ENCODE measurements around the gene GRB7. TPM values are rescaled to one million over a fixed set of nuclear protein-coding genes. Genes with fewer than 3 reads are reported as not detected.
"Not testable (repeated sequence)": the region's sequence is repeated elsewhere in the genome, so short reads cannot be mapped to it uniquely, and the experiment has no call there.

Gene GRB7
- total and polyA plus RNA-seq, 2 experiments from 2014 or later: 1.8 to 6.6 TPM

GRCh38 chr17:39757931-39758873 lies 20.5 kb downstream of the GRB7 start:
- TF ChIP-seq CTCF (IDR thresholded peaks at IDR 0.05; ENCODE audit: low read depth, low read length): no peak
- no peak overlapping the region for H3K27ac ChIP-seq
- H3K4me3 ChIP-seq: no peak overlapping the region
- no peaks in the 10 kb centered on the region for H3K27me3 ChIP-seq
- DNase-seq (ENCODE audit: low read depth in 1 of 2, low spot score in 1 of 2): no peak
- H3K36me3 ChIP-seq: no peaks in the 10 kb centered on the region
- no peaks in the 10 kb centered on the region for H3K9me3 ChIP-seq (ENCODE audit: low read depth)
- H3K4me1 ChIP-seq (ENCODE audit: low read depth): peaks cover 13% of the 10 kb centered on the region

DNA sequence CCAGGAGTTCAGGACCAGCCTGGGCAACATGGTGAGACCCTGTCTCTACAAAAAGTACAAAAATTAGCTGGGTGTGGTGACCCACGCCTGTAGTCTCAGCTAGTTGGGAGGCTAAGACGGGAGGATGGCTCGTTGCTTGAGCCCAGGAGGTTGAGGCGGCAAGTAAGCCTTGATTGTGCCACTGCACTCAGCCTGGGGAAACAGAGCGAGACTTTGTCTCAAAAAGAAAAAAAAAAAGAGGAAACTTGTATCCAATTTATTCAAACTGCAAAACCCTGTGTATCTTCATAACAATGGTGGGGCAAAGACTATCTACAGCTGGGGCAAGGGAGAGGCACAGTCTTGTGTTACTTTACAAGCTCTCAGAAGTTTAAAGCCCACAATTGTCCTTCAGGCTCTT lies 21.5 kb downstream of the GRB7 start:
- Histone ChIP-seq H3K9me3 (ENCODE audit: low read depth) (no peaks in the 10 kb centered on the region), H3K36me3 (no peaks in the 10 kb centered on the region), H3K27ac (no peak overlapping the region), H3K4me1 (ENCODE audit: low read depth) (peaks cover 13% of the 10 kb centered on the region), H3K4me3 (no peak overlapping the region), H3K27me3 (no peaks in the 10 kb centered on the region)
- DNase-seq (ENCODE audit: low read depth in 1 of 2, low spot score in 1 of 2): no peak
- no peak for TF ChIP-seq CTCF (IDR thresholded peaks at IDR 0.05; ENCODE audit: low read depth, low read length)

GRCh38 chr17:39761861-39762496 lies 24.2 kb downstream of the GRB7 start:
- Histone ChIP-seq H3K36me3 (no peaks in the 10 kb centered on the region), H3K9me3 (ENCODE audit: low read depth) (no peaks in the 10 kb centered on the region), H3K27ac (no peak overlapping the region), H3K4me3 (no peak overlapping the region), H3K27me3 (no peaks in the 10 kb centered on the region), H3K4me1 (ENCODE audit: low read depth) (peaks cover 3% of the 10 kb centered on the region)
- no peak for TF ChIP-seq CTCF (IDR thresholded peaks at IDR 0.05; ENCODE audit: low read depth, low read length)
- DNase-seq (ENCODE audit: low read depth in 1 of 2, low spot score in 1 of 2): no peak

DNA sequence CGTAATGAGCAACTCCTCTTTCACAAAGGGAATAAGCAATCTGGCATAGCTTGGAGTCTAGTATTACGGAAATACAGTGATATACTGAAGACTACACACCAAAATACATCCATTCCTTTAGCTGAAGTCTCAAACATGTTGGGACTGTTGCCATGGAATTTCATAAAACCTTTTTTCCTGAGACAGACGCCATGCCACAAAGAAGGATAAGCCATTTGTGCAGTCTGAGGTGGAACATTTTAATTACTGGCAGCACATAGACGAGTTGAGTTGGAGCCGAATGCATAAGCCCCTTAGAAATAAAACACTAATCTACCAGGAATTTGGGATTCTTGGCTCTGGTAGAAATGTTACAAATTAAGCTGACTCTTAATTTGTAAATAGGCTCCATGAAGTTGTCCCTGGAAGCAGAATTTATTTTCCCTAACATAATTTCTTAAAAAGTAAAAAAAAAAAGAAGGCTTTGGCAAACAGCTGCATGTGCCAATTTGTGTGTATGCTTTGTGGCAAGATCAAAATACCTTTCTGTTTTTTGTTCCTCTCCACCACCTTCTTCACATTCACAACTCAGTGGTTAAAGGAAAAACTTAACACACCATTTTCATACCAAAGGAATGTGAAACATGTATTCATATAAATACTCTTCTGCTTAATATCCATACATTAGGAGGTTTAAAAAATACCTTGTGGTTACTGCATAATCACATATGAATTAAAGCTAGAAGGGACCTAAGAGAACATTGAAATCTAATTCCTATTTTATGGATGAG lies 25.5 kb downstream of the GRB7 start:
- peaks cover 8% of the 10 kb centered on the region for H3K4me1 ChIP-seq (ENCODE audit: low read depth)
- no peaks in the 10 kb centered on the region for H3K9me3 ChIP-seq (ENCODE audit: low read depth)
- no peaks in the 10 kb centered on the region for H3K36me3 ChIP-seq
- DNase-seq (ENCODE audit: low read depth in 1 of 2, low spot score in 1 of 2): peak in 1 of 2 donors; percentile 73
- no peak for TF ChIP-seq CTCF (IDR thresholded peaks at IDR 0.05; ENCODE audit: low read depth, low read length)
- no peak overlapping the region for H3K27ac ChIP-seq
- H3K27me3 ChIP-seq: no peaks in the 10 kb centered on the region
- H3K4me3 ChIP-seq: no peak overlapping the region

GRCh38 chr17:39764171-39764570 lies 26.4 kb downstream of the GRB7 start:
- H3K9me3 ChIP-seq (ENCODE audit: low read depth); H3K36me3 ChIP-seq; H3K4me3 ChIP-seq; H3K4me1 ChIP-seq (ENCODE audit: low read depth); DNase-seq (ENCODE audit: low read depth in 1 of 2, low spot score in 1 of 2); H3K27ac ChIP-seq; H3K27me3 ChIP-seq: not testable (repeated sequence)

Measured in cardiac muscle cell (in vitro differentiated cells and primary cell).